ENCODE measurements around the gene UTP4. TPM values are rescaled to one million over a fixed set of nuclear protein-coding genes. Genes with fewer than 3 reads are reported as not detected.
"Not testable (repeated sequence)": the region's sequence is repeated elsewhere in the genome, so short reads cannot be mapped to it uniquely, and the experiment has no call there.

Gene UTP4
- total RNA-seq, 2 experiments from 2014 or later: 149 to 153 TPM

DNA sequence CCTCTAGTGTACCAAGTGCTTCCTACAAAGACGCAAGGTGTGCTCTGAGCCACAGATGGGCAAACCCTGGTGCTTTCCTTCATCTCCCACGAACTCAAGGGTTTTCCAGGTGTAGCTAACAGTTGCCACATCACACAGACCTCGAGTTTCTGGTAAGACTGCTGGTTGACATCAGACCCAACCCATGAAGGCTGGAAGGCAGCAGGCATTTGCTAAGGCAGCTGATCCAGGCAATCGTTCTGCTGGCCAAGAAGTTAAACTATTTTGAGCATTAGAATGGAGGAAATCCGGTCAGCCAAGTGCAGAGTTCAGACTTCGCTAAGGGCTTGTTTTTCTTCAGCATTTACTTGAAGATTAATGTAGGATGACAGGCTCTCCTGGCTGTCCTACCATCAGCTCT, 15.5 kb upstream of the UTP4 start:
- H3K4me3 Mint-ChIP-seq: no peak overlapping the region
- peaks cover 12% of the 10 kb centered on the region for H3K36me3 Mint-ChIP-seq
- no peaks in the 10 kb centered on the region for H3K27me3 Mint-ChIP-seq
- H3K27ac Mint-ChIP-seq: no peak overlapping the region
- no peak for DNase-seq
- H3K4me1 Mint-ChIP-seq: peaks cover 6% of the 10 kb centered on the region
- H3K9me3 Mint-ChIP-seq: no peaks in the 10 kb centered on the region

- peaks cover 12% of the 10 kb centered on the region for H3K36me3 Mint-ChIP-seq
These were observed 14.0 kb upstream of the UTP4 start for GRCh38 chr16:69118468-69118867.

DNA sequence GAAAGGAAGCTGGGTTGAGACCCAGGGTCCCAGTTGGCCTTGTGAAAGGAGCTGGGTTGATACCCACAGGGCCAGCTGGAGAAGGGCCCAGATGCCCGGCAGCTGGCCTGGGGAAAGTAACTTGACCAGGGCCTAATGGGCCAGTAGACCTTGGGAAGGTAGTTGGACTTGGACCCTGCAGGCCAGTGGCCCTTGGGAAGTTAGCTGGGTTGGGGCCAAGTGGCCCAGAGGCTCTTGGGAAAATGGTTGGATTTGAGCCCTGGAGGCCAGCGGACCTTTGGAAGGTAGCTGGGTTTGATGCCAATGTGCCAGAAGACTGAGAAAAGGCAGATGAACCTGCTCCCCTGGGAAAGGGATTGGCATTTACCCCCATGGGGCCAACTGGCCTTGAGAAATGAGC, 13.5 kb upstream of the UTP4 start:
- H3K4me1 Mint-ChIP-seq: peaks cover 6% of the 10 kb centered on the region

More at GRCh38 chr16:69118468-69118867, 14.0 kb upstream of the UTP4 start:
- H3K27me3 Mint-ChIP-seq: no peaks in the 10 kb centered on the region
- peaks cover 6% of the 10 kb centered on the region for H3K4me1 Mint-ChIP-seq
- H3K27ac Mint-ChIP-seq: no peak overlapping the region
- DNase-seq: no peak
- no peaks in the 10 kb centered on the region for H3K9me3 Mint-ChIP-seq
- no peak overlapping the region for H3K4me3 Mint-ChIP-seq

GRCh38 chr16:69119536-69119935, 12.9 kb upstream of the UTP4 start:
- Mint-ChIP-seq H3K4me3 (no peak overlapping the region), H3K36me3 (peaks cover 14% of the 10 kb centered on the region), H3K9me3 (no peaks in the 10 kb centered on the region), H3K4me1 (peaks cover 8% of the 10 kb centered on the region), H3K27me3 (no peaks in the 10 kb centered on the region), H3K27ac (no peak overlapping the region)
- no peak for DNase-seq

More for the DNA sequence above, 13.5 kb upstream of the UTP4 start:
- Mint-ChIP-seq H3K27ac (no peak overlapping the region), H3K36me3 (peaks cover 13% of the 10 kb centered on the region), H3K27me3 (no peaks in the 10 kb centered on the region), H3K9me3 (no peaks in the 10 kb centered on the region), H3K4me3 (no peak overlapping the region)
- DNase-seq: no peak

GRCh38 chr16:69120096-69120664, 12.3 kb upstream of the UTP4 start:
- H3K36me3 Mint-ChIP-seq: peaks cover 14% of the 10 kb centered on the region
- no peak overlapping the region for H3K4me3 Mint-ChIP-seq
- DNase-seq: no peak
- no peak overlapping the region for H3K27ac Mint-ChIP-seq
- H3K4me1 Mint-ChIP-seq: peaks cover 8% of the 10 kb centered on the region
- H3K9me3 Mint-ChIP-seq: no peaks in the 10 kb centered on the region
- H3K27me3 Mint-ChIP-seq: no peaks in the 10 kb centered on the region

- peak; percentile 43 for DNase-seq
These were observed 8.5 kb upstream of the UTP4 start for GRCh38 chr16:69123910-69124309.

DNA sequence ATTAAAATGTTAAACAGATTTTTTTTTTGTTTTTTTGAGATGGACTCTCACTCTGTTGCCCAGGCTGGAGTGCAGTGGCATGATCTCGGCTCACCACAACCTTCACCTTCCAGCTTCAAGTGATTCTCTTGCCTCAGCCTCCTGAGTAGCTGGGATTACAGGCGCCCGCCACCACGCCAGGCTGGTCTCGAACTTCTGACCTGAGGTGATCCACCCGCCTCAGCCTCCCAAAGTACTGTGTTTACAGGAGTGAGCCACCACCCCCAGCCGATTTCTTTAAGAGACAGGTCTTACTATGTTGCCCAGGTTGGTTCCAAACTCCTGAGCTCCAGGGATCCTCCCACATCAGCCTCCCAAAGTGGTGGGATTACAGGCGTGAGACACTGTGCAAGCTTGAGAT, 8.0 kb upstream of the UTP4 start:
- peaks cover 20% of the 10 kb centered on the region for H3K4me1 Mint-ChIP-seq
- H3K4me3 Mint-ChIP-seq, H3K27me3 Mint-ChIP-seq, H3K9me3 Mint-ChIP-seq, DNase-seq, H3K27ac Mint-ChIP-seq: not testable (repeated sequence)
- peaks cover 19% of the 10 kb centered on the region for H3K36me3 Mint-ChIP-seq

More at GRCh38 chr16:69123910-69124309, 8.5 kb upstream of the UTP4 start:
- H3K27ac Mint-ChIP-seq: no peak overlapping the region
- H3K4me3 Mint-ChIP-seq: no peak overlapping the region
- no peaks in the 10 kb centered on the region for H3K27me3 Mint-ChIP-seq
- no peaks in the 10 kb centered on the region for H3K9me3 Mint-ChIP-seq
- H3K36me3 Mint-ChIP-seq: peaks cover 19% of the 10 kb centered on the region
- peaks cover 20% of the 10 kb centered on the region for H3K4me1 Mint-ChIP-seq

DNA sequence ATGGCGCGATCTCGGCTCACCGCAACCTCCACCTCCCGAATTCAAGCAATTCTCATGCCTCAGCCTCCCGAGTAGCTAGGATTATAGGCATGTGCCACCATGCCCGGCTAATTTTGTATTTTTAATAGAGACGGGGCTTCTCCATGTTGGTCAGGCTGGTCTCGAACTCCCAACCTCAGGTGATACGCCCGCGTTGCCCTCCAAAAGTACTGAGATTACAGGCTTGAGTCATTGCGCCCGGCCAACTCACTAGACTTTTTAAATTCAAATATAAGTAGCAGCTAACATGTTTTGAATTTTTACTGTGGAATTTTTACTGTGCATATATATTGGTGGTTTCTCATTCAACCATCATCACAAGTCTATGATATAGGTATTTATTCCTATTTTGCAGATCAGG, 7.5 kb upstream of the UTP4 start:
- not testable (repeated sequence) for H3K27ac Mint-ChIP-seq, H3K27me3 Mint-ChIP-seq, H3K9me3 Mint-ChIP-seq, H3K4me3 Mint-ChIP-seq, DNase-seq
- Mint-ChIP-seq H3K36me3 (peaks cover 21% of the 10 kb centered on the region), H3K4me1 (peaks cover 26% of the 10 kb centered on the region)

- Mint-ChIP-seq H3K4me1 (peaks cover 35% of the 10 kb centered on the region), H3K9me3 (no peaks in the 10 kb centered on the region), H3K27ac (no peak overlapping the region), H3K27me3 (no peaks in the 10 kb centered on the region), H3K4me3 (no peak overlapping the region), H3K36me3 (peaks cover 21% of the 10 kb centered on the region)
- no peak for DNase-seq
These were observed 6.2 kb upstream of the UTP4 start for GRCh38 chr16:69126221-69126620.

- H3K27me3 Mint-ChIP-seq, H3K4me3 Mint-ChIP-seq, H3K9me3 Mint-ChIP-seq, DNase-seq: not testable (repeated sequence)
- peaks cover 36% of the 10 kb centered on the region for H3K4me1 Mint-ChIP-seq
- peaks cover 26% of the 10 kb centered on the region for H3K36me3 Mint-ChIP-seq
- peak overlapping the region; percentile 49 for H3K27ac Mint-ChIP-seq
These were observed 5.6 kb upstream of the UTP4 start for GRCh38 chr16:69126801-69127200.

DNA sequence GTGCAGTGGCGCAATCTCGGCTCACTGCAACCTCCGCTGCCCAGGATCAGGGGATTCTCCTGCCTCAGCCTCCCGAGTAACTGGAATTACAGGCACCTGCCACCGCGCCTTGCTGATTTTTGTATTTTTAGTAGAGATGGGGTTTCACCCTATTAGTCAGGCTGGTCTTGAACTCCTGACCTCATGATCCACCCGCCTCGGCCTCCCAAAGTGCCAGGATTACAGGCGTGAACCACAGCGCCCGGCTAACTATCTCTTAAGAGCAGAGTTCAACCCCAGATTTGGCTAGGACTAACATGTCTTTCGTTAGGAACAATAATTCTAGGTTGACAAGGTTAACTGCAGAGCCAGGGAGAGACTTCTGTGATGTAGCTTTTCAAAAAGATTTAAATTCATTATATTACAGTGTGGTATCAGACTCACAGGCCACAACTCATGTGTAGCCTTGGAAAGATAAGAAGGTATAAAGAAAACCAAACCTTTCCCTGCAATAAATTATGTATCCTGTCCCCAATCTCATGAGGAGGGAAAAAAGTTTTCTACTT, 4.4 kb upstream of the UTP4 start:
- DNase-seq: no peak
- H3K27me3 Mint-ChIP-seq: no peaks in the 10 kb centered on the region
- H3K4me3 Mint-ChIP-seq: no peak overlapping the region
- peak overlapping the region; percentile 45 for H3K27ac Mint-ChIP-seq
- H3K9me3 Mint-ChIP-seq: no peaks in the 10 kb centered on the region
- H3K36me3 Mint-ChIP-seq: peaks cover 32% of the 10 kb centered on the region
- peaks cover 36% of the 10 kb centered on the region for H3K4me1 Mint-ChIP-seq

DNA sequence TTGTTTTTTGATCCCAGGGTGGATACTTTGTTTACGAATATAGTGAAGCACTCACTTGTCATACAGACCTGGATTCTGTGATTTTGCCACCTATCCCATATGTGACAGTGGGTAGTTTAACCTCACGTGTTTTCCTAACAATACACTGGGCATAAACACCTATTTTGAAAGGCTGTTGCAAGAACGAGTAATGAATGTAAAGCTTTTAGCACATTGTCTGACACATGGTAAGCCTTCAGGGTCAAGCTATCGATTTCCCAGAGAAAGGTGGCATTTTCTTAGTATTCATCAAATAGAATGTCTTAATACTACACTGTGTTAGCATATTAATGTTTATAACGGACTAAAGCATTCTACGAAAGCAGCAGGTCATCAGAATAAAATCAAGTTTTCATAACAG, 2.0 kb upstream of the UTP4 start:
- DNase-seq: no peak
- peaks cover 52% of the 10 kb centered on the region for H3K4me1 Mint-ChIP-seq
- peak overlapping the region; percentile 92 for H3K4me3 Mint-ChIP-seq
- no peaks in the 10 kb centered on the region for H3K27me3 Mint-ChIP-seq
- no peaks in the 10 kb centered on the region for H3K9me3 Mint-ChIP-seq
- no peak overlapping the region for H3K27ac Mint-ChIP-seq
- peaks cover 47% of the 10 kb centered on the region for H3K36me3 Mint-ChIP-seq

DNA sequence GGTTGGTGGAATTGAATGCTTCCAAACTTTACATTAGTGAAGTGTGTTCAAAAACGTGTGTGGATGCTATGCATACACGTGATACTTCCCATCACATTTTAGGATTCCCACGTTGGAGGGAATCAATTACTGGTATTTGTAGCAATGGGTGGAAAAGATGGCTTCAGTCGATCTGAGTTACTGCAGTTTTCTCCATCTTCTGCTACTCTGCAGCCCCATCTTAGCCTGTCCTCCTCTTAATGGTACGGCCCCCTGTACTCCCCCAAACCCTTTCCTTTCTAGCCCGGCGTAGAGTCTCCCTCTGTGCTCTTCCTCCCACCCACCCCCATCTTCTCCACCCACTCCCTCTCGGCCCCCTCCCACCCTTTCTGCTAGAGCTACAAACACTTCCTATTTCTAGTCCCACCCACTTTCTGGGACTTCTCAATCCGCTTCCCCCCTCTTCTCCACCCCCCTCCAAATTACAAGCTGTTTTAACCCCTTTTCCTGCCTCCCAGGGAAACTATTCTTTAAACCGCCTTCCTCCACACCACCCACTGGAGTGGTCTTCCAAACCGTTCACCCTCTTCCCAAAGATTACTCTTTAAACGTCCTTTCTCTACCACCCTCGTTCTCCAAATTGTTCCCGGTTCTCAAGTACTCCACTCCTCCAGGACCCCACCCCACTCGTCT, 1.1 kb upstream of the UTP4 start:
- peak overlapping the region; percentile 93 for H3K27ac Mint-ChIP-seq
- H3K36me3 Mint-ChIP-seq: peaks cover 49% of the 10 kb centered on the region
- peaks cover 55% of the 10 kb centered on the region for H3K4me1 Mint-ChIP-seq
- H3K9me3 Mint-ChIP-seq: no peaks in the 10 kb centered on the region
- DNase-seq: no peak
- no peaks in the 10 kb centered on the region for H3K27me3 Mint-ChIP-seq
- H3K4me3 Mint-ChIP-seq: peak overlapping the region; percentile 92

GRCh38 chr16:69131839-69132423, 518 bp upstream of the UTP4 start:
- Mint-ChIP-seq H3K4me1 (peaks cover 55% of the 10 kb centered on the region), H3K27ac (peak overlapping the region; percentile 93), H3K27me3 (no peaks in the 10 kb centered on the region), H3K4me3 (peak overlapping the region; percentile 92), H3K36me3 (peaks cover 48% of the 10 kb centered on the region), H3K9me3 (no peaks in the 10 kb centered on the region)
- DNase-seq: peak; percentile 82

- H3K27me3 Mint-ChIP-seq: no peaks in the 10 kb centered on the region
- no peaks in the 10 kb centered on the region for H3K9me3 Mint-ChIP-seq
- peaks cover 51% of the 10 kb centered on the region for H3K4me1 Mint-ChIP-seq
- H3K27ac Mint-ChIP-seq: peak overlapping the region; percentile 93
- peaks cover 46% of the 10 kb centered on the region for H3K36me3 Mint-ChIP-seq
- no peak for DNase-seq
- peak overlapping the region; percentile 92 for H3K4me3 Mint-ChIP-seq
These were observed 1.0 kb downstream of the UTP4 start for GRCh38 chr16:69133373-69133954.

Data from activated naive CD8-positive, alpha-beta T cell treated with anti-CD3 and anti-CD28 coated beads for 36 hours (primary cell).